ENCODE measurements around the gene DPP6.

The DPP6 gene

DNA sequence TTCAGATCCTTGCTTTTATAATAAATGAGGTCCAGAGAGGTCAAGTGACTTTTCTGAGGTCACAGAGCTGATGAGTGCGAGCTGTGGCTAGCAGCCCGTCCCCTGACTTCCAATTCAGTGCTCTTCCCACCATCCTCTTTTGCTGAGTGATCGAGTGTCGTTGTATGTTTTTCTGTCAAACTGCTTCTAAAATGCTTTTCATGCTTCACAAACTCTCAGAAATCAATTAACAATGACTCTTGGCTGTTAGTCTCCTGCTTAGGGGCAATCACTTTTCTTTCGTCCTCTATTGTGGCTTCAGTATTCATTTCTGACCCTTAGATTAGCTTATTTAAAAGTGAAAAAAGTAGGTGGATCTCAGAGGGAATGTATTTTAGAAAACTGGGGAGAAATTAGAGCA, 423.7 kb downstream of the DPP6 start:
- DNase-seq, result no peak

DNA sequence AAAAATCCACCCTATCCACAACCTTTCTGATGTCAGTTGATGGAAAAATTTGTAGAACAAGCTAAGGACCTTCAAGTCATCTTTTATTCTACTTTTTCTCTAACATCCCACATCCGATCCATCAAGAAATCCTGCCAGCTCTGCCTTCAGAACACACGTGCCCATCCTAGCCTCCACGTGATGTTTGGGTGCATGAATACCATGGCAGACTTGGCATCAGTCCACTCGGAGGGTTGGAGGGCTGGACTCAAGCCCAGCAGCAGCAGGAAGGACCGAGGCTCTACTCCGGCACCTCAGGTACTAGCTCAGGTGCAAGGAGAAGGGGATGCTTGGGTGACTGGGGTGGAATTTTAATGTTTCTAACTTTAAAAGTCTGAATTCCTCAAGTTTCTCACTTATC, 428.6 kb downstream of the DPP6 start:
- no peak for DNase-seq

DNA sequence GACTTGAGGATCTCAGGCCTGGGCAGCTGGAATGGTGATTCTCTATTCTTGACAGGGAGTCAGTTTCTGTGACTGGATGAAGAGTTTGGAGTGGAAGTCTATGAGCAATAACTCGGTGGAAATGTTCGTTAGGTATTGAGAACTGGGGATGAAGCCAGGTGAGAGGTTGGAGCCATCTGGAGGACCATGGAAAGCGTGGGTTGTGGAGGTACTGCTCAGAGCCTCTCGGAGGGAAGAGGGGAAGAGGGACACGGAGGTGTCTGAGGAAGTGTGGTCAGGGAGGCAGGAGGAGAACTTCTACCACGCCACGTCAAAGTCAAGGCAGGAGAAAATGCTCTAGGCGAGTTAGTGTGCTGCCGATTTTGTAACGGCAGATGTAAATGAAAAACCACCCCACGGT, 430.7 kb downstream of the DPP6 start:
- no peak for DNase-seq

DNA sequence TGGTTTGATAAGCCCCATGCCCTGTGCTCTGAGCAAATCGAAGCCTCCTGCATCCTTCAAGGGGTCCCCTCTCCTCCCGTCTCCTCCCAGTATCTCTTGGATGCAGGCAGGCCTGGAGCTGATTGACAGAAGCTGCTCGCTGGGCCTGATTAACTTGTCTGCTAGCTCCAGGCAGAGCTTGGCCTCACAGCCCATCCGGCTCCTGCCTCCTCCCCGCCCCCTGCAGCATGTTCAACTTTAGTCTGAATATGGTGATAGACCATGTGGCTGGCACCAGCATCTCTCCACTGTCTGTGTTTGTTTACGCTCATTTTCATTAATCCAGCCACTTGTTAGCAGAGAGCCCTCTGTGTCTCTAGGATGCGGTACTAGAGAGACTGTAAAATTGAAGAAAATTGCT, 432.2 kb downstream of the DPP6 start:
- no peak for DNase-seq

DNA sequence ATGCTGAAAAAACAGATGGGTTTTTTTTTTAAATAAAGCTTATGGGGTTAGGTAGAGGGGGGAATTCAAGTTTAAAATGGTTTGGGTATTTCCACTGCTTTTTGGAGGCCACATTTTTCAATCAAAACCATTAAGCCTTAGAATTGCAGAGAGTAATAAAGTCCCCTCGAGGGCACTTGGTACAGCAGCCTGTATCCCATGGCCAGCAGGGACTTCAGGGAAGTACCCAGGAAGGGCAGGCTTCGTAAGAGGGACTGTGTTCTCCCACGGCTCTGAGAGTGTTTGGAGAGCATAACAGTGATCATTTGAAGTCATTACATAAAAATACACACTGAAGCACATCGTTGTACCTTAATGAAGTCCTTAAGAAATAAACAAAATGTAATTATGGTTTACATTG, 432.7 kb downstream of the DPP6 start:
- DNase-seq, result no peak

DNA sequence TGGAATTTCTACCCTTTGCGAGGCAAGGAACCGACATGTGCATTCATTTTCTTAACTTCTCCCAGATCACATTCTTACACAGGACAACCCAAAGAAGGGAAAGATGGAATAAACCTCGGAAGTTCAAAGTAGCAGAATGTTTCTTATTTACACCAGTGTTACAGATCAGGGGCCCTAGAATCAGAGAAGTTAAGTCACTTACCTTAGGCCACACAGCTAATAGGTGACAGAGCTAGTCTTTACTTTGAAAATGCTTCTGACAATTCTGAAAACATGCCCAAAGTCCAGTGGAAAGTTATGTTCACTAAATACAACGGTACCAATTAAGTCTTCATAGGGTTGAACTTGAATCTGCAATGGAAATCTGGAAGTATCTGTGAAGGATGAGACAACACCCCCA, 437.7 kb downstream of the DPP6 start:
- no peak for DNase-seq

DNA sequence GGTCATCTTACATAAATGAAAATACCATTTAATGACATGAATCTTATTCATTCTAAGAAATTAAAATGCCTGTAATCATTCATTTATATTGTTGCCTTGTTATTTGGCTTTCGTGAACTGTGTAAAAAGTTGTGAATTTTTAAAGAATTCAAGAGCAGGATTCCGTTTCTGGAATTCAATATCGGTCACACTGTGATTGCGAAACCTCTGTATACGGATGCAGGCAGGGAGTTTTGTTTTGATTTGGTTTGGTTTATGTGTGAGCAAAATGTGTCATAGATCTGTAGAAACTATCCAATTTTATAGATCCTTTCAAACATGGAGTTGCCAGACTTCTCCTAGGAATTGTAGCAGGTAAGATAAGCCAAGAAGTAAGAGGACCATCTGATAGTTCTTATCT, 441.4 kb downstream of the DPP6 start:
- DNase-seq, result no peak

DNA sequence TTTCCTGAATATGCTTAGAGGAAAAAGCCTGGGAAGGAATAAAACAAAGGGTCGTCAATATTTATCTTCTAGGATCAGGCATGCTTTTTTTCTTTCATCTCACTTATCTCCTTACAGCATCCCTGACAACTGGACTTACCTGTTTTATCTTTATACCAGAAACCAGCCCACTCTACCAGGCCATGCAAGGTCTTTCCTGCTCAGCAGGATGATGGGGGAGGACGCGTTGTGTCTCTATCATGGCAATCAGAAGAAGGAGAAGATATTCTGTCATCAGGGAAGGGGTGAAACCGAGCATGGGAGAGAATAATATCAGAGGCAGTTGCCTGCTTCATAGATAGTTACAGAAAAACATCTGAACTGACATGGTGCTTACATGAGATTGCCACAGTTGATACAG, 445.6 kb downstream of the DPP6 start:
- no peak for DNase-seq

DNA sequence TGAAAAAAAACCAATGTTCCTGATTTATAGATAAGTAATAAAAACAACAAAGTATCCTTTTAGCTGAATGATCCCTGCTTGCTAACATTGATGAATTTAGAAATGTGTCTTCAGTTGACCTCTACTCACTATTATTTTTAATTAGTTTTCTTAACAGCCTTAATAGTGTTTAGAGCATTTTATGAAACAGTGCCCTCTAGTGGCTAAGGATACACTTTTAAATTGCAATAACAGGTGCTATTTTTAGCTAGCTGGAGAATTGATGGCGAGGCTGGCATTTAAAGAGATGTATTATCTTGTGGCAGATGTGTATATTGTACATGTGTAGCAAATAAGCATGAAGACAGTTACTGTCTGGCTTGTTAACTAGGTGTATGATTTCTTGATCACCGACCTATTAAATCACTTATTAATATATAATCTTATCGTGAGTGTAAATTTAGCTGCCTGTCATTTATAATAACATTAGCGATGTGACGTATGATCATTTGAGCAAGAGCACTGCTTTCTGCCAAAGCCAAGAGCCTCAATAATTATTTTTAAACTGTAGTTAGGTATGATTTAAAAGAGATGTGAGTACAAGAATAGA, 451.9 kb downstream of the DPP6 start:
- DNase-seq, result peak; percentile 4

DNA sequence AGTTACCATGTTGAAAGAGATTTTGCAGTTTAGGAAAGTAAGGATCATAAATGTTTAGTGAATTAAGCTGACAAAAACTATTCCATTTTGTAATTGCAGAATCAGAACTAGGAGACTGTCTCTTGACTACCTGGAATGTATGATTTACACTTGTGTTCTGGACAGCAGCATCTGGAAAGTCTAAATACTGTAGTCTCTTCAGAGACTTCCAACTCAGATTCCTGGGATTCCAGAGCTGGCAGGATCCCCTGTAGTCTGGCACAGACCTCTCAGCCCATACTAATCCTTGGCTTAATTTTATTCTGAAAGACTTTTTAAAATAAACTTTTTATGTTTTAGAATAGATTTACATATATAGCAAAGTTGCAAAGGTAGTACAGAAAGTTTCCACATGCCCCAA, 452.7 kb downstream of the DPP6 start:
- DNase-seq, result no peak

DNA sequence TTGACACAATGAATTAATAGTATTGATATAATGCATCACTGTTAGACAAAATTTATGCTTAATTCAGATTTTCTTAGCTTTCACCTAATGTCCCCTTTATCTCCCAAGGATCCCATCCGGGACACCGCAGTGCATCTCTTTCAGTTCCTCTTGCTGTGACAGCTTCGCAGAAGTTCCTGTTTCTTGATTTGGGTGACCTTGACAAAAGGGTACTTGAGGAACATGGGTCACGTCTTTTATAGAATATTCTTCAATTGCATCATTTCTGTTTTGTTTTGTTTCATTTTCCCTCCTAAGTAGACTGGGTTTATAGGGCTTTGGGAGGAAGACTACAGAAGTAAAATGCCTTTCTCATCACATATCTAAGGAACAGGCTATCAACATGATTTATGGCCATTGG, 453.2 kb downstream of the DPP6 start:
- no peak for DNase-seq

DNA sequence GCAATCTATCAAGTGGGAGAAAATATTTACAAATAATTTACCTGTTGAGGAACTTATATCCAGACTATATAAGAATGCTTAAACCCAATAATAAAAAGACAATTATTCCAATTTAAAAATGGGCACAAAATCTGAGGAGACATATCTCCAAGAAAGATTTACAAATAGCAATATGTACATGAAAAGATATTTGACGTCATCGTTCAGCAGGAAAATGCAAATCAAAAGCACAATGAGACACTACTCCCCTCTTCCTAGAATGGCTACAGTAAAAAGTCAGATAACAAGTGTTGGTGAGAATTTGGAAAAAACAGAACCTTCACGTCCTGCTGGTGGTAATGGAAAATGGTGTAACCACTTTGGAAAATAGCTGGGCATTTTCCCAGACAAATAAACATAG, 457.0 kb downstream of the DPP6 start:
- no peak for DNase-seq

DNA sequence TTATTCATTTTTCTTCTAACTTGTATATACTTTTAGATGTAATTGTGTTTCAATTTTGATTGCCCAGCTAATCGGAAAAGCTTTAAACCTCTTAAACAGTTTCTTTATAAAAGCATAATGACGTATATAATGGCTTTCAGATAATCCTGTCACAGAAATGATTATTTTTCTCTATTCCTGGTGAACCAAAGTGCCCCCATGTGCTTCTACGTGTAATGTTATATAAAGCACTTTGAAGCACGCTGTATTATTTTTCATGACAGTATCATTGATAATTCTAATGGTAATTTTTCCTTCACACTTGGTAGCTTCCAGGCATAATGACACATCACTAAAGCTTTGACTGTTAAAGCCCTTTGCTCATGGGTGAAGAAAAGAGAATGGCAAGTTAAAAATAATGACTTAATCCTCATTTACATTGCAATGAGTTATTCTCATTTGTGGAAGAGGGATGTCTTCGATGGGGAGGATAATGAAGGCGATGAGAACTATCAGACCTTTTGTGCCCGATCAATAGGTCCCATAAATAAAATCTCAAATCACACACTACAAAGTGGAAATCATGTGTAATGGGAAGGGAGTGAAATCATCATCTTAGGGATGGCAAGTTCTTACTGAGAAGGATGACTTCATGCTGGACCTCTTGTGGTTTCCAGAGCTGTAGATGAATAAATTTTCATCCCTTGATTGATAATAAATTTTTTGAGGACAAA, 460.1 kb downstream of the DPP6 start:
- no peak for DNase-seq

DNA sequence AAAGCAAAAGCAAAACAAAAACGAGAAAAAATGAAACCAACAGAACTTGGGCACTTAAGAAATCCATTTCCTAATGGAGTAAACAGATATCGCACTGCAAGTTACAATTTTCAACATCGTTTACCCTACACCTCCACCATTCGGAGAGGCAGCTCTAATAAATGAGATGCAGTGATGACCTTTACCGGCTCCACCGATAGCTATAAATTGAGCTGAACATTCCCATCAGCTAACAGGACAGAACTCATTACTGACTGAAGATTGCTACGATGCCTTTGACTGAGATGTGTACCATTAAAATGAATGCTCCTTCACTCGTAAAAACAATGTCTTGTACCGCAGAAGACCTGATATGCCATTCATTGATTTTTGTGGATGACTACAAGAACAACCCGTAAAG, 465.6 kb downstream of the DPP6 start:
- DNase-seq, result no peak

DNA sequence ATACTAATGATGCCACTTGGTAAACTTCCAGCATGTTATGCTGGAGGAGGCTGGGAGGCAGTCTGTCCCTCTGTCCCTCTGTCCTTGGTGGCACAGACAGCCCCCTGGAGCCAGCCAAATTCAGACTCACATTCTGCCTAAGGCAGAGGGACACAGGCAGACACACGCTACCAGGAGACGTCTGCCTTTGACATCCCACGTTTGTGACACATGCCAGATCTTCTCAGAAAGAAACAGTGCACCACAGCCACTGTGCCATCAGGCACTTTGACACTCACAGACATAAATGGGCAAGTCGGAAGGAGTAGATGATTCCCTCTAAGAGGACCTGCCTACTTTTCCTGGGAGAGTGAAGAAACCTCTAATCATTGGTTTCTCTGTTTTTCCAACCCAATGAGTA, 467.0 kb downstream of the DPP6 start:
- DNase-seq, result no peak

DNA sequence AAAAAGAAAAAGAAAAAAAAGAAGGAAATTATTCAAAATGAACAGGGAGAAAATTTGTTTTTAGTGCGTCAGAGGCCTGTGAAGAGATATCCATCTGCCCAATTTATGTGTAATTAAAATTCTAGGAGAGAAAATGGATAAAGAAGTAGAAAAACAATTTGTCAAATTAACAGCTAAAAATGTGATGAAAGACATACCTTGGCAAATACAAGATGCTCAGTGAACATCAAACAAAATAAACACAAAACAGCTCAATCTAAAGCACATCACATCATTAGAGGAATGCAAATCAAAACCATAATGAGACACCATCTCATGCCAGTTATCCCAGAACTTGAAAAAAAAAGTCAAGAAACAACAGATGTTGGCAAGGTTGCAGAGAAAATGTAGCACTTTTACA, 477.9 kb downstream of the DPP6 start:
- no peak for DNase-seq

DNA sequence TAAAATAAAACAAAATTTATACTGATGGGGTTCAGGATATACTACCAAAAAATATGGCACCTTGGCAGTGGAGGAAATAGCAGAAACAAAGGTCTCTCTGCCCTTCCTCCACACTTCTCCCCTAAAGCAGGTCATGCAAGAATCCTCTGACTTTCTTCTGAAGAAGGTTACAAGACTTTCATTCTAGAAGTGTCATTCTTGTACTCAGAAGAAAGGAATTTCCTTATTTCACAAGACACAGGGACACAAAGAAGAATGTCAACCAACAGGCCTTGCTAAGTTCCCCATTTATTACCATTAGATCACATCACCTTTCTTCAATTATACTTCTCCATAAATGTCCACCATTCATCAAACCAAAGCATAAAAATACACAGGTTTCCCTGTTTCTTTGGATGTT, 480.6 kb downstream of the DPP6 start:
- DNase-seq, result no peak

DNA sequence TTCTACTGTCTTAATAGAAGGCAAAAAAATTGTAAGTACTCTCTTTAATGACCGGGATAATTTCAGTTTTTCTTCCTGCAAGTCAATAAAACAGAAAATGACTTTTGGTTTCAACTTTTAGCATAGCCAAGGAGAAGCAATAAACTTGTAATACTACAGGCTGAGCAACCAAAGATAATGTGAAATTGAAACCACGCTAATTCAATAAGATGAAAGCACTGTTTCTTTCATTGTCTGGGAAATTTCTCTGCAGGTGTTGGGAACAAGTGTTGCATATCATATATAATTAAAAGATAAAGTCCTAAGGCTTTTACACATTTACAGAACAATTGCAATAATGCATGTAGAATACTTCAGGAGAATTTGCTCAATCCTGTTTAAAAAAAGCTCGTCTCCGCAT, 488.4 kb downstream of the DPP6 start:
- DNase-seq, result no peak

DNA sequence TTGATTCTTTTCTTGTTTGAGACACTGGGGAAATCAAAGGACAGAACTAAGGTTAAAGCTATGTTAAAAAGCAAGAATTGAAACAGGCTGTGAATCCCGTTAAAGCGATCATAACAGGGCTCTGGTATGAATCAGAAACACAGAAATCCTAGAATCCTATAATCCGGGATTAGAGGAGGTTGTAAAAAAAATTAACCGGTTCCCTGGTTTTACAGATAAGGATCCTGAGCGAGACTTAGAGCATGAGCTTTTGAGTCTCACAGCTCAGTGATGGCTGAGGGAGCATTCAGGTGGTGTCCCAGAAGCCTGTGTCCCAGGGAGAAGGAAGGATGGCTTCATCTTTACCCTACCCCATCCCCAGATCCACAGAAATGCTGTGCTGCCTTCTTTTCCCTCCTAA, 489.4 kb downstream of the DPP6 start:
- DNase-seq, result no peak

DNA sequence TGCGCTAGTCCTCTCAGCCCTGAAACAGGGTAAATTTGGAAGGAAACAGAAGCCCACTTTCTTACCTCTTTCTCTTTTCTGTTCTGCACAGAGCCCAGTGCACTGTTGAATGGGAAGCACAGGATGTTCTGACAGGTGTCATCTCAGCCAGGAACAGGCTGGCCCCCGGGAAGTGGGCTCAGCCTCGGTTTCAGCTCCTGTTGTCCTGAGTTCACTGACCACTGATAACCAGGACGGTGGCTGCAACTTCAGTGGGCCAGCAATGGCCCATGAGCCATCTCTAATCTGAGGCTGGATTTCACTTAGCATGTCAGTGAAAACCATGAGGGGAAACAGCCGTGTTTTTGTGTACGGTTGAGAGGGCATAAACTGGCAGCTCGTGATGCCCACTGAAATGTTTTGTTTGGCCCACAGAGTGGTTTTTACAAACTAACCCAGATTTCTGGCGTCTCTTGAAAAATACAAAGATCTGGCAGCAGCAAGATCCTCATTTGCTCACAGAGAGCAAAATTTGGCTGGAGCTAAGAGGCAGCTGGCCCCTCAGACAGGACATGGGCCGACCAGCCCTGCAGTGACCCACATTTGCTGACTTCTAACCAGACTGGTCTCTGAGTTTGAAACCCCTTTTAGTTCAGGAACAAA, 494.9 kb downstream of the DPP6 start:
- DNase-seq, result no peak

DNA sequence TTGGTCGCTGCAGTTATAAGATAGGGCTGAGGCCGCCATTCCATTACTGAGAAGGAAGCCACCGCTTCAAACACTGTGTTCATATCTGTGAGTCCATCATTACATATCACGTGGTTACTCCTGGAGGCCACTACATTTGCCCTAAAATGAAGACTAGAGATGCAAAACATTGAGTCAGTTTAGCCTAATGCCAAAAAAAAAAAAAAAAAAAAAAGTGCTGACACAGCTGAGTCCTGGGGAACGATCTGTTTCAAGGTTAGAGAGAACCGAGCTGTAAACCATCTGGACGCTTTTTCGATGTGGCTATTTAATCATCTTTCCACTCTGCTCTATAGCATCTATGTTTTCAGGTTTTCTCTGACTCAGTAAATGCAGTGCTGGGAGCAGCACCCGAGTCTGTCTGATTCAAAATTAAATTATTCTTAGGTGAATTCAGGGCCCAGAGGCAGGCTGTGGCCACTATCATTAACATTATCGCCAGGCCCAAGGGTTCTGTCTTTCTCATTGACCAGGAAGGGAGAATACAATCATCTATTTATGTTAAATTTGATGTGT, 501.6 kb downstream of the DPP6 start:
- no peak for DNase-seq

DNA sequence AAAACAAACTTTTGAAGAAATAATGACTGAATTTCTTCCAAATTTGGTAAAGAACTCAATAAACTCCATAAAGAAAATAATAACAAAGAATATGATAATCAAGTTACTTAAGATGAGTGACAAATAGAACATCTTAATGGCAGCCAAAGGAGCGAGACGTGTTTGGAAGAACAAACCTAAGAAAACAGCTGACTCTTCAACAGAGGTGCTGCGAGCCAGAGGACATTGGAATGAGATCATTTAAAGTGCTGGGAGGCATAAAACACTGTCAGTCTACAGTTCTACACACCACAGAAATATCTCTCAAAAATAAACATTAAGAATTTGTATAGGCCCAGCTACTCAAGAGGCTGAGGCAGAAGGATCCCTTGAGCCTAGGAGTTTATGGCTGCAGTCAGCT, 507.3 kb downstream of the DPP6 start:
- DNase-seq, result no peak

DNA sequence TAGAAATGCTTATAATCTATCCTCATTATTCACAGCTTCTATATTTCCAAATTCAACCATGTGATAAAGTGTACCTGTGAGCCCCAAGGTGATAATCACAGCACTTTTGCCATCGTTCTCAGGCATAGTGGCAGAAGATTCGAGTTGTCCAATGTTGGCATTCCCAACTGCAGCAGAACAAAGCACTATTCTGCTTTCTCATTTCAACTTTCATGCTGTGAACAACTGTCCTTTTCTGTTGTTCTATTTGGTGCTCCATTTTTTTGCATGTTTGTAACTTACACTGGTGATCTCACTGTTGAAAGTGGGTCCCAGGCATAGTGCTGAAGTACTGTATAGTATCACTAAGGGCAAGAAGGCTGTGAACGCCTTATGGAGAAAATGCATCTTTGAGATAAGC, 512.5 kb downstream of the DPP6 start:
- no peak for DNase-seq

DNA sequence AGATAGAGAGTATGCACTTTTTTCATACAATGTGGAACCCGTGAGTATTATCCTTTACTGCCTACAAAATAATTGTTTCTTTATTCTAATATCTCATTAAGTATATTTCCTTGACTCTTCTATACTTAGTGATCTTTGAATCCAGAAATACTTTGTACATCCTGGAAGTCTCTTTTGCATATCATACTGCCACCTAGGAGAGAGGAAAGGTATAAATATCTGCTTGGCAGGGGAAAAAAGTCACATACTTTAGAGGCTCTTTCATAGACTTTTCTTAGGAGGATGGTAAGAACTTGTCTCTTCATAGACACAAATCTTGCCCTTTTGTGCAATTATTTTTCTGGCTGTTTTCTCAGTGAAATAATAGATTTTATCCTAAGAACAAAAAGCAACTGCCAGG, 514.7 kb downstream of the DPP6 start:
- no peak for DNase-seq

DNA sequence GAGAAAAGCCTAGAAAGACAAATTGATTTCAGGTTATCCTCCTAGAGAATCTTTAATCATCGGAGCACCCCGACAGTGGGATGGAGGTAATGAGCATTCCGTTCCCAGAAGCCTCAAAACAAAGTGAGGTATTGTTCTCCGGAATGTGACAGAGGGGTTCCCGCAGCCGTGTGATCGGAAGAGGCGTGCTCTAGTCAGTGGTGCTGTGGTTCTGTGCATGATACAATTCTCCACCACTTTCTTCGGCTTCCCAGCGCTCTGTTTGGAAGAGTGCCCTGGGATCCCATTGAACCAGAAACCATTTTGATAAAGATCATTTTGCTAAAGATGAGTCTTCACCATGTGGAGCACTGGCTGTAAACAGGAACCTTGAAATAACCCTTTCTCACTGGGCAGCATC, 516.1 kb downstream of the DPP6 start:
- DNase-seq, result no peak
